ENCODE data around the gene SLC26A11.

The SLC26A11 gene

DNA sequence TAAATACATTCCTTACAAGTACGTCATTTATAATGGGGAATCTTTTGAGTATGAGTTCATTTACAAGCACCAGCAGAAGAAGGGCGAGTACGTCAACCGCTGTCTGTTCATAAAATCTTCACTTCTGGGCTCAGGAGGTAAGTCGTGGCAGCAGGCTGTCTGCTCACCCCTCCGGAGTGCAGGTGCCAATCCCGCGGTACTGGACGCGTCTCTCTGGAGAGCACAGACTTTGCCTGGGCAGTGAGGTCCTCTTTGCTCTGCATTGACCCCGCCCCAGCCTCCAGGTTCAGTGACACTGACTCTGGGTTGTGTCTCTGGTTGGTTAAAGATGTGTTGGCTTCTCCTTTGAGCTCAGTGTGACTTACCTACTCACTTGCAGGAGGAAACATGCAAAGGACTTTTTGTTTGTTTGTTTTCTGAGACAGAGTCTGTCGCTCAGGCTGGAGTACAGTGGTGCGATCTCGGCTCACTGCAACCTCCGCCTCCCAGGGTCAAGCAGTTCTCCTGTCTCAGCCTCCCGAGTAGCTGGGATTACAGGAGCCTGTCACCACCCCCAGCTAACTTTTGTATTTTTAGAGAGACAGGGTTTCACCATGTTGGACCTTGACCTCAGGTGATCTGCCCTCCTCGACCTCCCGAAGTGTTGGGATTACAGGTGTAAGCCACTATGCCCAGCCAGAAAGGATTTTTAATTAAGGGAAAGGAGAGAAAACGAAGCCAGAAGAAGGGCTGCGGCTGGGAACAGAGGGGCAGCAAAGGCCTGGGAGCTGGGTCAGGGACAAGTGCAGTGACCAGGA lies 71.7 kb downstream of the SLC26A11 start:
- CTCF ChIA-PET: interaction anchor here (0.7 kb wide), 1 partner anchor 189 kb away, joined by 3 read pairs; no protein-coding TSS in a partner anchor
- H3K27ac ChIP-seq: no peak overlapping the region

DNA sequence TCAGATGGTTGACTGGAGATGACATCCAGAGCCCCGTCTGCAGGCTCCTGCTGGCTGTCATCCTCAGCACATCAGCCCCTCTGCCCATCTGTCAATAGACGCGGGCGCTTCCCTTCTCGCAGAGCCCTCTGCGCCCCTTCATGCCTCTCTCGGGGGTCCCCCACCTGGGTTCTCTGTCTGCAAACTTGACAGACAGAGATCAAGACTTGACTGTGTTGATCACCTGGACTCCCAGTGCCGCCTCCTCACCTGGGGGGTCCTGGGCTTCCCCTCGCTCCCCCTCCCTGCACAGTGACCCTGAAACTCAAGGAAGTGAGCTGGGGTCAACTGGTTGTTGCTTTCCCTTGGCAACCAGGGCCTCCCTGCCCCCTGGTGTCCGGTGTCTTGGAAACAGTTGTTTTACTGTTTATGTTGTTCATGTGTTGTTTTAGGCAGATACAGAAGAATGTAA lies 72.3 kb downstream of the SLC26A11 start:
- POLR2A ChIA-PET (ENCODE audit: low non-redundant PET): interaction anchor here (0.9 kb wide), 1 partner anchor 10 kb away, joined by 3 read pairs; no protein-coding TSS in a partner anchor
- DNase-seq (ENCODE audit: low spot score): no peak
- CTCF ChIA-PET: no interaction called here
- no peak overlapping the region for H3K27ac ChIP-seq
- no peak for TF ChIP-seq CTCF (conservative IDR thresholded peaks at IDR 0.05; ENCODE audit: low read depth)

More for the DNA sequence above, 71.7 kb downstream of the SLC26A11 start:
- TF ChIP-seq CTCF (conservative IDR thresholded peaks at IDR 0.05; ENCODE audit: low read depth): no peak
- no peak for DNase-seq (ENCODE audit: low spot score)
- POLR2A ChIA-PET (ENCODE audit: low non-redundant PET): no interaction called here

- POLR2A ChIA-PET (ENCODE audit: low non-redundant PET): no interaction called here
- TF ChIP-seq CTCF (conservative IDR thresholded peaks at IDR 0.05; ENCODE audit: low read depth): no peak
- no peak overlapping the region for H3K27ac ChIP-seq
- no peak for DNase-seq (ENCODE audit: low spot score)
- CTCF ChIA-PET: interaction anchor here (0.7 kb wide), 1 partner anchor 26 kb away, joined by 3 read pairs; no protein-coding TSS in a partner anchor
Observed at GRCh38 chr17:80294210-80294609, 74.0 kb downstream of the SLC26A11 start.

- TF ChIP-seq CTCF (conservative IDR thresholded peaks at IDR 0.05; ENCODE audit: low read depth): no peak
- no peak overlapping the region for H3K27ac ChIP-seq
- DNase-seq (ENCODE audit: low spot score): no peak
- POLR2A ChIA-PET (ENCODE audit: low non-redundant PET): no interaction called here
- CTCF ChIA-PET: no interaction called here
Observed at GRCh38 chr17:80294653-80295052, 74.4 kb downstream of the SLC26A11 start.

GRCh38 chr17:80295146-80295545 lies 74.9 kb downstream of the SLC26A11 start:
- ChIA-PET POLR2A (ENCODE audit: low non-redundant PET) (no interaction called here), CTCF (no interaction called here)
- no peak overlapping the region for H3K27ac ChIP-seq
- TF ChIP-seq CTCF (conservative IDR thresholded peaks at IDR 0.05; ENCODE audit: low read depth): no peak
- DNase-seq (ENCODE audit: low spot score): no peak

GRCh38 chr17:80295559-80295958 lies 75.3 kb downstream of the SLC26A11 start:
- TF ChIP-seq CTCF (conservative IDR thresholded peaks at IDR 0.05; ENCODE audit: low read depth): no peak
- DNase-seq (ENCODE audit: low spot score): no peak
- no peak overlapping the region for H3K27ac ChIP-seq
- ChIA-PET CTCF (no interaction called here), POLR2A (ENCODE audit: low non-redundant PET) (no interaction called here)

Measured in RWPE1 (cell line).